ENCODE data around the gene FOSL1. TPM values are rescaled to one million over a fixed set of nuclear protein-coding genes. Genes with fewer than 3 reads are reported as not detected.

Gene FOSL1
- total and polyA plus RNA-seq, 2 of the 13 experiments (the other 11 are each of a cell fraction or from before 2014, with no cell fraction given), result 4.0 to 4.1 TPM

DNA sequence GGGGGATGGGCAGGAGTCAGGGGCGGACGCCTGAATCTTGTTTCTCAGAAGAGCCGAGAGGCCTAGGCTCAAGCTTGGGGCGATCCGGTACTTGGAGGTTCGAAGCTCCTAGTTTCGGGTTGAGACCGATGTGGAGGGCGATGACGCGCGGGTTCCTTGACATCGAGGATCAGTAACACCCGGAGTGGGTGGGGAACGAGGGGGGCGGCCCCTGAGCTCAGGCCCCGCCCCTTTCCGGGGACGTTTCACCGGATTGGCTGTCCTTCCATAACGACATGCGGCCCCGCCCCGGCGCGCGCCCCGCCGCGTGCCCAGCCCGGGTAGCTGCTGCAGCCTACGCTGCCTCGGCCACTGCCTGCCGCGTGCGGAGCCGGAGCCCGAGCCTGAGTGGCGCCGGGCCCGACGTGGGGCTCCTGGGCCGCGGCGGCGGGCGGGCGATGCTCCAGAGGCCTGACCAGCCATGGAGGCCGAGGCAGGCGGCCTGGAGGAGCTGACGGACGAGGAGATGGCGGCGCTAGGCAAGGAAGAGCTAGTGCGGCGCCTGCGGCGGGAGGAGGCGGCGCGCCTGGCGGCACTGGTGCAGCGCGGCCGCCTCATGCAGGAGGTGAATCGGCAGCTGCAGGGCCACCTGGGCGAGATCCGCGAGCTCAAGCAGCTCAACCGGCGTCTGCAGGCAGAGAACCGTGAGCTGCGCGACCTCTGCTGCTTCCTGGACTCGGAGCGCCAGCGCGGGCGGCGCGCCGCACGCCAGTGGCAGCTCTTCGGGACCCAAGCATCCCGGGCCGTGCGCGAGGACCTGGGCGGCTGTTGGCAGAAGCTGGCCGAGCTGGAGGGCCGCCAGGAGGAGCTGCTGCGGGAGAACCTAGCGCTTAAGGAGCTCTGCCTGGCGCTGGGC is 9.6 kb downstream of the FOSL1 start, which contains the start of gene CCDC85B (continued):
- TF ChIP-seq, protein P1, sequence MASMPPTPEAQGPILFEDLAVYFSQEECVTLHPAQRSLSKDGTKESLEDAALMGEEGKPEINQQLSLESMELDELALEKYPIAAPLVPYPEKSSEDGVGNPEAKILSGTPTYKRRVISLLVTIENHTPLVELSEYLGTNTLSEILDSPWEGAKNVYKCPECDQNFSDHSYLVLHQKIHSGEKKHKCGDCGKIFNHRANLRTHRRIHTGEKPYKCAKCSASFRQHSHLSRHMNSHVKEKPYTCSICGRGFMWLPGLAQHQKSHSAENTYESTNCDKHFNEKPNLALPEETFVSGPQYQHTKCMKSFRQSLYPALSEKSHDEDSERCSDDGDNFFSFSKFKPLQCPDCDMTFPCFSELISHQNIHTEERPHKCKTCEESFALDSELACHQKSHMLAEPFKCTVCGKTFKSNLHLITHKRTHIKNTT (CRISPR knock-in tag; IDR thresholded peaks at IDR 0.05), result no peak
- TF ChIP-seq ZNF232 (CRISPR knock-in tag; IDR thresholded peaks at IDR 0.05; ENCODE audit: borderline replicate concordance), result no peak
- 0 out of 2 replicates have a peak, but pooled peaks have one; percentile 7 for TF ChIP-seq HIVEP1 (CRISPR knock-in tag; IDR thresholded peaks at IDR 0.05)
- TF ChIP-seq SKI (IDR thresholded peaks at IDR 0.05; ENCODE audit: partially characterized antibody), result peak; percentile 46
- TF ChIP-seq, protein P2, sequence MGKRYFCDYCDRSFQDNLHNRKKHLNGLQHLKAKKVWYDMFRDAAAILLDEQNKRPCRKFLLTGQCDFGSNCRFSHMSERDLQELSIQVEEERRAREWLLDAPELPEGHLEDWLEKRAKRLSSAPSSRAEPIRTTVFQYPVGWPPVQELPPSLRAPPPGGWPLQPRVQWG (CRISPR knock-in tag; IDR thresholded peaks at IDR 0.05; ENCODE audit: borderline replicate concordance, low read depth), result no peak
- TF ChIP-seq ZNF296 (CRISPR knock-in tag; conservative IDR thresholded peaks at IDR 0.05), result no peak
- no peak for TF ChIP-seq ATAD3A (CRISPR knock-in tag; IDR thresholded peaks at IDR 0.05)
- TF ChIP-seq ZNF10 (CRISPR knock-in tag; IDR thresholded peaks at IDR 0.05; ENCODE audit: borderline replicate concordance, low read depth), result no peak
- TF ChIP-seq, protein P3, sequence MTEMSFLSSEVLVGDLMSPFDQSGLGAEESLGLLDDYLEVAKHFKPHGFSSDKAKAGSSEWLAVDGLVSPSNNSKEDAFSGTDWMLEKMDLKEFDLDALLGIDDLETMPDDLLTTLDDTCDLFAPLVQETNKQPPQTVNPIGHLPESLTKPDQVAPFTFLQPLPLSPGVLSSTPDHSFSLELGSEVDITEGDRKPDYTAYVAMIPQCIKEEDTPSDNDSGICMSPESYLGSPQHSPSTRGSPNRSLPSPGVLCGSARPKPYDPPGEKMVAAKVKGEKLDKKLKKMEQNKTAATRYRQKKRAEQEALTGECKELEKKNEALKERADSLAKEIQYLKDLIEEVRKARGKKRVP (CRISPR knock-in tag; IDR thresholded peaks at IDR 0.05), result peak in 1 of 2 experiments; percentile 60; a peak in 1 of 4 replicates
- peak; percentile 70 for TF ChIP-seq TAF1 (CRISPR knock-in tag; IDR thresholded peaks at IDR 0.05)
- TF ChIP-seq ZZZ3 (CRISPR knock-in tag; IDR thresholded peaks at IDR 0.05; ENCODE audit: borderline replicate concordance), result 0 out of 2 replicates have a peak, but pooled peaks have one; percentile 29
- peak; percentile 95 for TF ChIP-seq SRY (CRISPR knock-in tag; IDR thresholded peaks at IDR 0.05)
- TF ChIP-seq ZBTB7B (CRISPR knock-in tag; IDR thresholded peaks at IDR 0.05), result no peak; the same call in 1 of the 2 replicates
- no peak for TF ChIP-seq RAD21 (CRISPR knock-in tag; IDR thresholded peaks at IDR 0.05)
- TF ChIP-seq GATAD2A (CRISPR knock-in tag; IDR thresholded peaks at IDR 0.05), result no peak
- no peak for TF ChIP-seq ZNF7 (CRISPR knock-in tag; IDR thresholded peaks at IDR 0.05)
- TF ChIP-seq IKZF4 (CRISPR knock-in tag; IDR thresholded peaks at IDR 0.05; ENCODE audit: borderline replicate concordance, low read depth, not compliant biosample characterization), result peak; percentile 19
- TF ChIP-seq IRX3 (CRISPR knock-in tag; IDR thresholded peaks at IDR 0.05; ENCODE audit: borderline replicate concordance, low read depth), result peak; percentile 90; the same call in 1 of the 2 replicates
- peak; percentile 94 for TF ChIP-seq HES4 (CRISPR knock-in tag; IDR thresholded peaks at IDR 0.05; ENCODE audit: borderline replicate concordance)
- TF ChIP-seq ZNF772 (CRISPR knock-in tag; IDR thresholded peaks at IDR 0.05), result peak; percentile 53; the same call in 1 of the 2 replicates
- TF ChIP-seq PHB2 (IDR thresholded peaks at IDR 0.05; ENCODE audit: partially characterized antibody), result no peak
- TF ChIP-seq, protein P4, sequence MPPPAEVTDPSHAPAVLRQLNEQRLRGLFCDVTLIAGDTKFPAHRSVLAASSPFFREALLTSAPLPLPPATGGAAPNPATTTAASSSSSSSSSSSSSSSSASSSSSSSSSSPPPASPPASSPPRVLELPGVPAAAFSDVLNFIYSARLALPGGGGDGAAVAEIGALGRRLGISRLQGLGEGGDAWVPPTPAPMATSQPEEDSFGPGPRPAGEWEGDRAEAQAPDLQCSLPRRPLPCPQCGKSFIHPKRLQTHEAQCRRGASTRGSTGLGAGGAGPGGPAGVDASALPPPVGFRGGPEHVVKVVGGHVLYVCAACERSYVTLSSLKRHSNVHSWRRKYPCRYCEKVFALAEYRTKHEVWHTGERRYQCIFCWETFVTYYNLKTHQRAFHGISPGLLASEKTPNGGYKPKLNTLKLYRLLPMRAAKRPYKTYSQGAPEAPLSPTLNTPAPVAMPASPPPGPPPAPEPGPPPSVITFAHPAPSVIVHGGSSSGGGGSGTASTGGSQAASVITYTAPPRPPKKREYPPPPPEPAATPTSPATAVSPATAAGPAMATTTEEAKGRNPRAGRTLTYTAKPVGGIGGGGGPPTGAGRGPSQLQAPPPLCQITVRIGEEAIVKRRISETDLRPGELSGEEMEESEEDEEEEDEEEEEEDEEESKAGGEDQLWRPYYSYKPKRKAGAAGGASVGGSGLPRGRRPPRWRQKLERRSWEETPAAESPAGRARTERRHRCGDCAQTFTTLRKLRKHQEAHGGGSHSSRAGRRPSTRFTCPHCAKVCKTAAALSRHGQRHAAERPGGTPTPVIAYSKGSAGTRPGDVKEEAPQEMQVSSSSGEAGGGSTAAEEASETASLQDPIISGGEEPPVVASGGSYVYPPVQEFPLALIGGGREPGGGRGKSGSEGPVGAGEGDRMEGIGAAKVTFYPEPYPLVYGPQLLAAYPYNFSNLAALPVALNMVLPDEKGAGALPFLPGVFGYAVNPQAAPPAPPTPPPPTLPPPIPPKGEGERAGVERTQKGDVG (CRISPR knock-in tag; IDR thresholded peaks at IDR 0.05; ENCODE audit: borderline replicate concordance), result no peak
- TF ChIP-seq HMG20A (CRISPR knock-in tag; IDR thresholded peaks at IDR 0.05; ENCODE audit: borderline replicate concordance), result no peak
